SU-DHL-6 (cell line): ENCODE measurements around the gene SKP2.
"Not testable (repeated sequence)": the region's sequence is repeated elsewhere in the genome, so short reads cannot be mapped to it uniquely, and the experiment has no call there.

Source experiments
- H2AFZ ChIP-seq: fragments of 200-600 bp; sonication (generic); 2 replicates; pipeline ENCODE4 v1.6.1; 2014; ENCODE audit warnings: low read depth, mild to moderate bottlenecking, moderate library complexity, mixed read lengths, antibody characterized with exemption, low read length; ENCODE audit not compliant: severe bottlenecking
- H3F3A ChIP-seq: fragments of 200-600 bp; shearing (Covaris generic); 2 replicates; pipeline ENCODE4 v1.6.0; 2016; ENCODE audit warnings: antibody characterized with exemption, mild to moderate bottlenecking; ENCODE audit not compliant: insufficient read depth
- H3K27ac ChIP-seq: fragments of 200-600 bp; sonication (generic); 2 replicates; pipeline ENCODE4 v1.5.1; 2016; ENCODE audit warnings: low read depth, mild to moderate bottlenecking, low read length, moderate library complexity, mixed read lengths
- H3K27me3 ChIP-seq: fragments of 200-600 bp; sonication (generic), shearing (Covaris generic); 2 replicates; pipeline ENCODE4 v1.6.0; 2014; ENCODE audit warnings: mild to moderate bottlenecking, low read length
- H3K36me3 ChIP-seq: fragments of 200-600 bp; sonication (generic); 2 replicates; pipeline ENCODE4 v1.6.1; 2014; ENCODE audit warnings: mild to moderate bottlenecking, low read length, mixed read lengths
- H3K4me2 ChIP-seq: fragments of 300-600, 200-600 bp; shearing (Covaris generic), sonication (generic); 2 replicates; pipeline ENCODE4 v1.6.0; 2014; ENCODE audit warnings: low read length, low read depth, mild to moderate bottlenecking; ENCODE audit not compliant: poor library complexity, severe bottlenecking
- H3K4me3 ChIP-seq: fragments of 200-600 bp; sonication (generic); 2 replicates; pipeline ENCODE4 v1.5.1; 2014; ENCODE audit warnings: antibody characterized with exemption, low read length, mild to moderate bottlenecking, mixed read lengths; ENCODE audit not compliant: insufficient read depth, poor library complexity, severe bottlenecking
- H3K79me2 ChIP-seq: fragments of 200-600 bp; sonication (generic); 2 replicates; pipeline ENCODE4 v1.6.1; 2014; ENCODE audit warnings: mild to moderate bottlenecking, low read length, moderate library complexity; ENCODE audit not compliant: insufficient read depth
- H3K9ac ChIP-seq: fragments of 200-600 bp; sonication (generic); 2 replicates; pipeline ENCODE4 v1.7.0; 2014; ENCODE audit warnings: mild to moderate bottlenecking, low read length
- H3K9me2 ChIP-seq: fragments of 200-600 bp; sonication (generic); replicated peaks from 2 replicates; pipeline ENCODE4 v1.6.1; 2014; ENCODE audit warnings: low read length; ENCODE audit not compliant: insufficient read depth
- H3K9me3 ChIP-seq: fragments of 200-600 bp; sonication (generic); 2 replicates; pipeline ENCODE4 v1.6.1; 2014; ENCODE audit warnings: low read length, mixed read lengths; ENCODE audit not compliant: insufficient read depth
- H4K20me1 ChIP-seq: fragments of 200-600 bp; sonication (generic); 2 replicates; pipeline ENCODE4 v1.6.1; 2014; ENCODE audit warnings: low read depth, mild to moderate bottlenecking, antibody characterized with exemption, low read length, moderate library complexity, mixed read lengths
- CTCF ChIP-seq: fragments of 200-600 bp; sonication (generic); IDR thresholded peaks from one replicate; pipeline ENCODE4 v1.5.1; 2017; ENCODE audit warnings: antibody characterized with exemption, mild to moderate bottlenecking, low read length, moderate library complexity; ENCODE audit not compliant: insufficient read depth, poor library complexity, severe bottlenecking
- EZH2phosphoT487 ChIP-seq: fragments of 200-600 bp; sonication (generic), shearing (Covaris generic); conservative IDR thresholded peaks from 2 replicates; pipeline ENCODE4 v1.6.1; 2018; ENCODE audit warnings: mild to moderate bottlenecking, antibody characterized with exemption, low read length, moderate library complexity, mixed read lengths

The SKP2 gene

GRCh38 chr5:36198281-36198680 is 46.4 kb downstream of the SKP2 start:
- Histone ChIP-seq H3K36me3 (0 out of 2 replicates have a peak, but pooled peaks cover 8% of the 10 kb centered on the region), H3F3A (no peaks in the 10 kb centered on the region; the same call in 1 of the 2 replicates), H3K79me2 (no peaks in the 10 kb centered on the region), H3K4me3 (no peak overlapping the region), H3K9ac (no peak overlapping the region), H2AFZ (no peak overlapping the region), H3K9me3 (no peaks in the 10 kb centered on the region), H3K27me3 (no peaks in the 10 kb centered on the region), H3K27ac (no peak overlapping the region), H3K9me2 (no peaks in the 10 kb centered on the region), H4K20me1 (no peaks in the 10 kb centered on the region), H3K4me2 (no peak overlapping the region)
- no peak for TF ChIP-seq EZH2phosphoT487
- no peak for TF ChIP-seq CTCF

- H3K9ac ChIP-seq, H3K9me2 ChIP-seq: not testable (repeated sequence)
These were observed 46.9 kb downstream of the SKP2 start for GRCh38 chr5:36198783-36199182.

GRCh38 chr5:36199620-36200019 is 47.7 kb downstream of the SKP2 start:
- H3K9ac ChIP-seq = no peak overlapping the region
- H3K79me2 ChIP-seq = no peaks in the 10 kb centered on the region
- no peaks in the 10 kb centered on the region for H3K9me2 ChIP-seq
- H3F3A ChIP-seq = no peaks in the 10 kb centered on the region; the same call in 1 of the 2 replicates
- no peak overlapping the region for H3K27ac ChIP-seq
- TF ChIP-seq EZH2phosphoT487 (no peak), CTCF (no peak)
- 0 out of 2 replicates have a peak, but pooled peaks cover 3% of the 10 kb centered on the region for H3K36me3 ChIP-seq
- H3K9me3 ChIP-seq = no peaks in the 10 kb centered on the region
- no peaks in the 10 kb centered on the region for H4K20me1 ChIP-seq
- no peaks in the 10 kb centered on the region for H3K27me3 ChIP-seq
- no peak overlapping the region for H3K4me3 ChIP-seq
- H3K4me2 ChIP-seq = no peak overlapping the region
- H2AFZ ChIP-seq = no peak overlapping the region

More at GRCh38 chr5:36198783-36199182, 46.9 kb downstream of the SKP2 start:
- H3F3A ChIP-seq, H2AFZ ChIP-seq, H3K27ac ChIP-seq, H3K4me3 ChIP-seq, H3K27me3 ChIP-seq, H3K9me3 ChIP-seq, H3K4me2 ChIP-seq, H3K79me2 ChIP-seq, H3K36me3 ChIP-seq, H4K20me1 ChIP-seq: not testable (repeated sequence)

- no peak overlapping the region for H3K4me2 ChIP-seq
- H3K27me3 ChIP-seq = no peaks in the 10 kb centered on the region
- H3F3A ChIP-seq = no peaks in the 10 kb centered on the region
- no peak overlapping the region for H2AFZ ChIP-seq
- H3K9me2 ChIP-seq = no peaks in the 10 kb centered on the region
- no peak overlapping the region for H3K9ac ChIP-seq
- no peaks in the 10 kb centered on the region for H3K79me2 ChIP-seq
- TF ChIP-seq CTCF = no peak
- TF ChIP-seq EZH2phosphoT487 = no peak
- no peaks in the 10 kb centered on the region for H4K20me1 ChIP-seq
- no peaks in the 10 kb centered on the region for H3K36me3 ChIP-seq
- H3K27ac ChIP-seq = no peak overlapping the region
- H3K9me3 ChIP-seq = no peaks in the 10 kb centered on the region
- H3K4me3 ChIP-seq = no peak overlapping the region
These were observed 48.6 kb downstream of the SKP2 start for GRCh38 chr5:36200513-36200912.
